Measurements from ENCODE around the gene IL17RB.

DNA sequence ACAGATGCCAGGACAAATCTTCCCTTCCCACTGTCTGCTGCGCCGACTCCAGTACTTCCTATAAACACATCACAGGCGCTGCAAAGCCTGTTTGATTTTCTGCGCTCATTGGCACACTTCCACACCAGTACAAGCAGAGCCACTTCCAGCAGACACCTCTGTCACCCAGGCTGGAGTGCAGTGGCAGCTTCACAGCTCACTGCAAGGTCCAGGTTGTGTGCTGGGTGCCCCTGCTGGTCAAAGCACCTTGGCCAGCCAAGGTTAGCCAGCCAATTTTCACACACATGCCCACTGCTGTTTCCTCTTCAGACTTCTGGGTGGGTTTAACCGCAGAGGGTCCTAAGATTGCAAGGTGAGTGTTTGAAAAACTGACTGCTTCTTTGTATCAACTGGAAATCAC, 5.1 kb upstream of the IL17RB start:
- TF ChIP-seq POLR2A (IDR thresholded peaks at IDR 0.05) = no peak
- TF ChIP-seq, protein P1, sequence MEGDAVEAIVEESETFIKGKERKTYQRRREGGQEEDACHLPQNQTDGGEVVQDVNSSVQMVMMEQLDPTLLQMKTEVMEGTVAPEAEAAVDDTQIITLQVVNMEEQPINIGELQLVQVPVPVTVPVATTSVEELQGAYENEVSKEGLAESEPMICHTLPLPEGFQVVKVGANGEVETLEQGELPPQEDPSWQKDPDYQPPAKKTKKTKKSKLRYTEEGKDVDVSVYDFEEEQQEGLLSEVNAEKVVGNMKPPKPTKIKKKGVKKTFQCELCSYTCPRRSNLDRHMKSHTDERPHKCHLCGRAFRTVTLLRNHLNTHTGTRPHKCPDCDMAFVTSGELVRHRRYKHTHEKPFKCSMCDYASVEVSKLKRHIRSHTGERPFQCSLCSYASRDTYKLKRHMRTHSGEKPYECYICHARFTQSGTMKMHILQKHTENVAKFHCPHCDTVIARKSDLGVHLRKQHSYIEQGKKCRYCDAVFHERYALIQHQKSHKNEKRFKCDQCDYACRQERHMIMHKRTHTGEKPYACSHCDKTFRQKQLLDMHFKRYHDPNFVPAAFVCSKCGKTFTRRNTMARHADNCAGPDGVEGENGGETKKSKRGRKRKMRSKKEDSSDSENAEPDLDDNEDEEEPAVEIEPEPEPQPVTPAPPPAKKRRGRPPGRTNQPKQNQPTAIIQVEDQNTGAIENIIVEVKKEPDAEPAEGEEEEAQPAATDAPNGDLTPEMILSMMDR (IDR thresholded peaks at IDR 0.05) = peak in 1 of 3 donors; percentile 14
- no peak for TF ChIP-seq POLR2AphosphoS5 (IDR thresholded peaks at IDR 0.05)

Data from breast epithelium (tissue), 3 donors.